Neural progenitor cell (in vitro differentiated cells): ENCODE data around the gene EDIL3.

ENCODE experiments used
- EZH2 ChIP-seq: fragments of 200-600 bp; sonication (generic); IDR thresholded peaks from 2 replicates; pipeline ENCODE4 v1.6.1; 2017; ENCODE audit warnings: antibody characterized with exemption, mild to moderate bottlenecking, moderate library complexity
- EZH2phosphoT487 ChIP-seq: fragments of 200-600 bp; sonication (generic); IDR thresholded peaks from 2 replicates; pipeline ENCODE4 v1.6.1; 2017; ENCODE audit warnings: antibody characterized with exemption
- TF ChIP-seq, protein P1 (sequence below): fragments of 200-600 bp; sonication (generic); IDR thresholded peaks from 2 replicates; pipeline ENCODE4 v1.5.1; 2017; ENCODE audit warnings: antibody characterized with exemption, mild to moderate bottlenecking

DNA sequence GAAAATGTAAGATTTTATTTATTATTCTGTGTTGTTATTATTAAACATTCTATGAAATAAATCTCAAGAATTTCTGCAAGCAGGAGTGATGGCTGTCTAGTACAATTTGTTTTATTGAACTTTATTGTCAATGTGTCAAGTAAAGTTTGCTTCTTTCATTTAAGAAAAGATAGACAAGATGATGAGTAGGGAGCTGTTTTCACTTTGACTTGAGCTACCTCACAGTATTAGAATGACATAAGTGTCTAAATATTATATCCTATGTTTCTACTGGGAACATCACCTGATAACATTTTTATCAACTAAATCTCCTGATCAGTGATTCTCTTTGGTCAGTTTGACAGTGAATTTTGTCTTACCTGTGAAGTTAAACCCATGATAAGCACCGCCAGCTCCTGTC is 12.7 kb upstream of the EDIL3 start:
- TF ChIP-seq, protein P1, sequence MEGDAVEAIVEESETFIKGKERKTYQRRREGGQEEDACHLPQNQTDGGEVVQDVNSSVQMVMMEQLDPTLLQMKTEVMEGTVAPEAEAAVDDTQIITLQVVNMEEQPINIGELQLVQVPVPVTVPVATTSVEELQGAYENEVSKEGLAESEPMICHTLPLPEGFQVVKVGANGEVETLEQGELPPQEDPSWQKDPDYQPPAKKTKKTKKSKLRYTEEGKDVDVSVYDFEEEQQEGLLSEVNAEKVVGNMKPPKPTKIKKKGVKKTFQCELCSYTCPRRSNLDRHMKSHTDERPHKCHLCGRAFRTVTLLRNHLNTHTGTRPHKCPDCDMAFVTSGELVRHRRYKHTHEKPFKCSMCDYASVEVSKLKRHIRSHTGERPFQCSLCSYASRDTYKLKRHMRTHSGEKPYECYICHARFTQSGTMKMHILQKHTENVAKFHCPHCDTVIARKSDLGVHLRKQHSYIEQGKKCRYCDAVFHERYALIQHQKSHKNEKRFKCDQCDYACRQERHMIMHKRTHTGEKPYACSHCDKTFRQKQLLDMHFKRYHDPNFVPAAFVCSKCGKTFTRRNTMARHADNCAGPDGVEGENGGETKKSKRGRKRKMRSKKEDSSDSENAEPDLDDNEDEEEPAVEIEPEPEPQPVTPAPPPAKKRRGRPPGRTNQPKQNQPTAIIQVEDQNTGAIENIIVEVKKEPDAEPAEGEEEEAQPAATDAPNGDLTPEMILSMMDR: no peak
- no peak for TF ChIP-seq EZH2phosphoT487
- TF ChIP-seq EZH2: no peak
